ENCODE measurements around the gene SMIM29. TPM values are rescaled to one million over a fixed set of nuclear protein-coding genes. Genes with fewer than 3 reads are reported as not detected.
A peak's percentile ranks its signal among the peaks of the same experiment; 100 is the strongest.

SMIM29 gene
- total RNA-seq, 1 experiment from 2014 or later: 5.4 TPM

GRCh38 chr6:34238585-34239499 lies 10.0 kb downstream of the SMIM29 start:
- DNase-seq: no peak
- Histone ChIP-seq H3K4me2 (ENCODE audit: insufficient read depth, insufficient read length, low read length) (peak overlapping the region; percentile 94), H3K27me3 (ENCODE audit: insufficient read depth, low read length) (no peaks in the 10 kb centered on the region), H3K4me1 (ENCODE audit: insufficient read depth, low read length) (peaks cover 11% of the 10 kb centered on the region), H3K14ac (ENCODE audit: insufficient read depth, low read length) (peak overlapping the region; percentile 74; the same call in 1 of the 2 replicates), H4K8ac (replicated peaks; ENCODE audit: insufficient read length, low read depth, low read length) (no peak overlapping the region), H2BK15ac (ENCODE audit: low read depth, low read length) (no peak overlapping the region), H3K9me3 (ENCODE audit: control insufficient read depth, low read depth, low read length) (no peaks in the 10 kb centered on the region), H3K79me2 (ENCODE audit: insufficient read depth, low read length) (peaks cover 35% of the 10 kb centered on the region; the same call in 1 of the 2 replicates), H3K56ac (ENCODE audit: insufficient read length, low read depth, low read length) (no peak overlapping the region), H3K9ac (ENCODE audit: extremely low read depth, insufficient read length, low read length) (peak overlapping the region; percentile 96), H2AK5ac (ENCODE audit: insufficient read length, low read length) (no peak overlapping the region), H4K20me1 (ENCODE audit: control insufficient read depth, insufficient read depth, insufficient read length) (no peaks in the 10 kb centered on the region), H3K23me2 (ENCODE audit: insufficient read length, low read depth, low read length, poor library complexity, severe bottlenecking) (peaks cover 16% of the 10 kb centered on the region), H3K23ac (ENCODE audit: insufficient read length, low read depth, low read length) (no peak overlapping the region), H2BK12ac (ENCODE audit: insufficient read length, low read depth, low read length) (no peak overlapping the region), H3K27ac (ENCODE audit: insufficient read length, low read depth, low read length) (no peak overlapping the region), H4K5ac (ENCODE audit: insufficient read length, low read depth, low read length) (no peak overlapping the region), H3T11ph (ENCODE audit: low read length) (no peak overlapping the region), H2BK5ac (ENCODE audit: insufficient read length, low read length) (no peak overlapping the region), H4K91ac (ENCODE audit: insufficient read length, low read depth, low read length) (no peak overlapping the region), H2BK20ac (ENCODE audit: low read depth, low read length, poor library complexity, severe bottlenecking) (no peak overlapping the region), H2AFZ (ENCODE audit: low read length) (no peak overlapping the region), H2BK120ac (ENCODE audit: low read depth, low read length, poor library complexity, severe bottlenecking) (no peak overlapping the region), H3K18ac (ENCODE audit: insufficient read length, low read depth, low read length) (no peak overlapping the region), H3K4ac (ENCODE audit: low read depth, low read length) (no peak overlapping the region), H3K79me1 (ENCODE audit: insufficient read depth, low read depth, low read length, poor library complexity, severe bottlenecking) (peaks cover 9% of the 10 kb centered on the region)
- no CpG with 5 or more reads among the region's 14 CpGs for WGBS (ENCODE audit: extremely low coverage, insufficient read length, low lambda C conversion rate)
- peak overlapping the region; percentile 94 to 97 (median 95) for H3K27ac Mint-ChIP-seq
- no peaks in the 10 kb centered on the region for H3K27me3 Mint-ChIP-seq (ENCODE audit: low read depth)
- no peak for TF ChIP-seq CTCF (conservative IDR thresholded peaks at IDR 0.05)
- H3K36me3 Mint-ChIP-seq (ENCODE audit: insufficient read depth in 1 of 3, low read depth in 3 of 3): peaks cover 52 to 57% (median 56%) of the 10 kb centered on the region in 3 experiments
- H3K9me3 Mint-ChIP-seq: no peaks in the 10 kb centered on the region; a peak in 1 of 5 replicates
- peaks cover 44 to 62% of the 10 kb centered on the region in 2 experiments for H3K4me1 Mint-ChIP-seq
- peak overlapping the region; percentile 88 to 92 for H3K4me3 Mint-ChIP-seq
